Heart left ventricle (tissue), 16 donors: Measurements from ENCODE around the gene TSPAN32. TPM values are rescaled to one million over a fixed set of nuclear protein-coding genes. Genes with fewer than 3 reads are reported as not detected.

Experiments
- ATAC-seq, 4 donors: fragments of 200-7000 bp; cut with Tn5 transposase; one replicate each; pipeline ENCODE4 v1.9.1; 2020 to 2022; ENCODE audit warnings: moderate library complexity in 4 of 4, mild to moderate bottlenecking in 3 of 4, moderate number of reproducible peaks in 1 of 4
- DNase-seq, 5 donors: peaks; one replicate each; pipeline ENCODE4 v3.0.0-alpha.2; 2020
- H3K27ac ChIP-seq, 12 donors: fragments of 200-600 bp; sonication (generic) in 4 of 12; one replicate each; pipeline versions ENCODE4 v1.5.0 to v1.8.0; 2016 to 2022; ENCODE audit warnings: mild to moderate bottlenecking in 2 of 12
- H3K27me3 ChIP-seq, 9 donors: fragments of 200-600 bp; sonication (generic) in 2 of 9; one replicate each; pipeline versions ENCODE4 v1.5.1 to v1.8.0; 2016 to 2022; ENCODE audit warnings: mild to moderate bottlenecking in 3 of 9
- H3K36me3 ChIP-seq, 9 donors: fragments of 200-600 bp; sonication (generic) in 2 of 9; one replicate each; pipeline versions ENCODE4 v1.5.0 to v1.8.0; 2018 to 2022; ENCODE audit warnings: mild to moderate bottlenecking in 2 of 9
- H3K4me1 ChIP-seq, 12 donors: fragments of 200-600 bp; sonication (generic) in 4 of 12; one replicate each; pipeline versions ENCODE4 v1.5.0 to v1.8.0; 2016 to 2022; ENCODE audit warnings: mild to moderate bottlenecking in 3 of 12
- H3K4me3 ChIP-seq, 12 donors: fragments of 200-600 bp; sonication (generic) in 4 of 12; one replicate each; pipeline versions ENCODE4 v1.5.0 to v1.8.0; 2017 to 2022; ENCODE audit warnings: mild to moderate bottlenecking in 9 of 12, moderate library complexity in 4 of 12
- H3K9me3 ChIP-seq, 12 donors: fragments of 200-600 bp; sonication (generic) in 4 of 12; one replicate each; pipeline versions ENCODE4 v1.5.0 to v1.8.0; 2016 to 2022; ENCODE audit warnings: mild to moderate bottlenecking in 1 of 12
- CTCF ChIP-seq, 12 donors: fragments of 200-600 bp; sonication (generic) in 4 of 12; IDR thresholded peaks; one replicate each; pipeline versions ENCODE4 v1.5.0 to v1.8.0; 2018 to 2022; ENCODE audit warnings: antibody characterized with exemption in 12 of 12, mild to moderate bottlenecking in 5 of 12
- POLR2A ChIP-seq, 2 donors: fragments of 450-650 bp; IDR thresholded peaks; one replicate each; pipeline ENCODE4 v1.6.1; 2017; ENCODE audit warnings: antibody characterized with exemption in 2 of 2, mild to moderate bottlenecking in 2 of 2, moderate library complexity in 2 of 2
- WGBS, 4 donors: extraction: QIAGEN DNeasy Blood & Tissue Kit in 2 of 4; methylation state at CpG; one replicate each; pipeline versions ENCODE4 v1.1.5 to v1.1.7; 2013 to 2018; 5-methylcytosine and 5-hydroxymethylcytosine counted together
- intact Hi-C, 10 donors: fragments of 100-400 bp; cut with DNase I; formaldehyde crosslinking; loops; one replicate each; pipeline versions ENCODE4 v1.11.1 to v1.14.2; 2022
- polyA plus RNA-seq, 2 donors: library from polyadenylated mRNA; stranded (reverse); fragments of 200-250 nt; gene quantifications; one replicate each; pipeline ENCODE4 v1.2.3, GENCODE V29; 2013
- total RNA-seq, 9 donors: library from RNA; depleted of rRNA in 2 of 9; stranded (reverse); fragments of >200 nt in 2 of 9; fragmentation: NEBNext Ultra II Directional in 3 of 9; extraction: Animal tissue kit (Norgen Biotek cat#: 25700) in 3 of 9; gene quantifications; one replicate each; pipeline versions ENCODE4 v1.1.0 to v1.2.4, GENCODE V29; 2016 to 2023
- donor health status: ischemic (EF 13 %, LVEDD 7.1; RV severe dilation, severe dysfunction).
- donor health status: healthy with polysubstance abuse.
- donor health status: DM: no; HTN: yes; CAD: no.
- donor health status: DM: no; HTN: no; CAD: no.
- donor health status: ischemic (EF 25% LVEDD 6.9; RV normal size, moderate dysfunction).
- donor health status: ischemic (EF 25% LVEDD 5.7; RV mildly dilated, moderate dysfunction).
- donor health status: healthy.
- donor health status: DM: yes; HTN: yes; CAD: no.
- donor health status: ischemic (EF 35%, LVEDD 5.7; RV mildly dilated, moderate dysfunction).
- donor health status: nonischemic (EF 11% LVEDD 7.7; RV severe dilation, severe dysfunction).
- donor health status: DM: yes; HTN: yes; CAD: no.
- donor health status: PGD.
- donor health status: ischemic (EF 29% LVEDD 5.4; RV normal size, mild dysfunction).
- donor health status: nonischemic (EF 23%, LVEDD 6.1; RV moderate dilation, normal function).

TSPAN32 gene
- total and polyA plus RNA-seq, 11 donors: 3.5 to 29.5 (median 18.0) TPM

GRCh38 chr11:2304506-2305139 is 2.8 kb downstream of the TSPAN32 start:
- intact Hi-C loops: loop anchor here (1.0 to 10.0 kb wide), 16 partner anchors 70 to 590 kb away; partner anchors contain the start of genes TSSC4 (in 9 of the 10) and CD81 (in 1 of the 10)
- peak overlapping the region; percentile 16 to 98 (median 88) for H3K27ac ChIP-seq
- H3K4me1 ChIP-seq: peaks cover 9 to 67% (median 32%) of the 10 kb centered on the region in 12 donors
- no peaks in the 10 kb centered on the region for H3K9me3 ChIP-seq
- H3K36me3 ChIP-seq: no peaks in the 10 kb centered on the region
- H3K4me3 ChIP-seq: peak overlapping the region in 5 of 12 donors; percentile 5 to 49 (median 24)
- peak in 2 of 5 donors; percentile 26 to 55 for DNase-seq
- H3K27me3 ChIP-seq: no peaks in the 10 kb centered on the region
- TF ChIP-seq POLR2A (IDR thresholded peaks at IDR 0.05): no peak
- TF ChIP-seq CTCF (IDR thresholded peaks at IDR 0.05): no peak
- WGBS, 4 donors: 42 to 55% (median 52%) methylated on average over 13 to 14 of the region's 14 CpGs
- ATAC-seq: peak in 1 of 4 donors; percentile 4

- no peaks in the 10 kb centered on the region for H3K36me3 ChIP-seq
- H3K9me3 ChIP-seq: no peaks in the 10 kb centered on the region
- DNase-seq (peak; percentile 86 to 95 (median 87)), ATAC-seq (peak in 3 of 4 donors; percentile 17 to 51 (median 47))
- intact Hi-C loops: loop anchor here (1.0 to 10.0 kb wide), 15 partner anchors 70 to 590 kb away; partner anchors contain the start of genes TSSC4 (in 8 of the 10) and CD81 (in 1 of the 10)
- TF ChIP-seq CTCF (IDR thresholded peaks at IDR 0.05): peak; percentile 85 to 97 (median 92)
- TF ChIP-seq POLR2A (IDR thresholded peaks at IDR 0.05): no peak
- H3K27me3 ChIP-seq: no peaks in the 10 kb centered on the region
- H3K27ac ChIP-seq: peak overlapping the region in 11 of 12 donors; percentile 64 to 98 (median 88)
- WGBS, 4 donors: 10 to 27% (median 19%) methylated on average over 4 to 10 of the region's 10 CpGs
- peaks cover 9 to 64% (median 32%) of the 10 kb centered on the region in 12 donors for H3K4me1 ChIP-seq
- H3K4me3 ChIP-seq: peak overlapping the region in 6 of 12 donors; percentile 5 to 33 (median 20)
Measured at GRCh38 chr11:2305140-2305778, 3.4 kb downstream of the TSPAN32 start.

- no peak for TF ChIP-seq CTCF (IDR thresholded peaks at IDR 0.05)
- no peak for TF ChIP-seq POLR2A (IDR thresholded peaks at IDR 0.05)
- WGBS, 4 donors: 26 to 38% (median 31%) methylated on average over 11 to 12 of the region's 12 CpGs
- ATAC-seq: no peak
- Histone ChIP-seq H3K27ac (peak overlapping the region in 11 of 12 donors; percentile 65 to 98 (median 87)), H3K36me3 (no peaks in the 10 kb centered on the region), H3K9me3 (no peaks in the 10 kb centered on the region), H3K4me1 (peaks cover 9 to 58% (median 32%) of the 10 kb centered on the region in 12 donors), H3K4me3 (peak overlapping the region in 5 of 12 donors; percentile 9 to 35 (median 21)), H3K27me3 (no peaks in the 10 kb centered on the region)
- intact Hi-C loops: loop anchor here (1.0 to 10.0 kb wide), 15 partner anchors 69 to 589 kb away; partner anchors contain the start of genes TSSC4 (in 8 of the 10) and CD81 (in 1 of the 10)
- peak in 2 of 5 donors; percentile 48 to 54 for DNase-seq
Measured at GRCh38 chr11:2305788-2306451, 4.1 kb downstream of the TSPAN32 start.
